ENCODE data around the gene ENO3.

Gene ENO3

DNA sequence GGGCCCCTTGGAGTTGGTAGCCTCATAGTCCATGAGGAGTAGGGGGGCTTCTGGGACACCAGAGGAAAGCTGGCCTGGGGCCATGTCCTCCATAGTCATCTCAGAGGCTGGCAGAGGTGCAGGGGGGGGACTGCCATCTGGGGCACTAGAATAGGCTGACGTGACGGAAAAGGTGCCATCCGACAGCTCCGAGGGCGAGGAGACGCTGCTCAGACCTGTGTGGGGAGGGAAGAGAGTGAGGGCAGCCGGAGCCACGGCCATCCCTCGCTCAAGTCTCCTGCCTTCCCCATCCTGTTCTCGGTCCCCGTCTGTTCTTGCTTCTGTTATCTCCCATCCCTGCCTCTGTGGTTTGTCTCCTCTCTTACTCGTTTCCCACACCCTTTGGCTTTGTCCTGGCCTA lies 21.4 kb downstream of the ENO3 start:
- in situ Hi-C loops (cut with MboI; ENCODE audit: low sequenced_read_pairs), result no loop called here

DNA sequence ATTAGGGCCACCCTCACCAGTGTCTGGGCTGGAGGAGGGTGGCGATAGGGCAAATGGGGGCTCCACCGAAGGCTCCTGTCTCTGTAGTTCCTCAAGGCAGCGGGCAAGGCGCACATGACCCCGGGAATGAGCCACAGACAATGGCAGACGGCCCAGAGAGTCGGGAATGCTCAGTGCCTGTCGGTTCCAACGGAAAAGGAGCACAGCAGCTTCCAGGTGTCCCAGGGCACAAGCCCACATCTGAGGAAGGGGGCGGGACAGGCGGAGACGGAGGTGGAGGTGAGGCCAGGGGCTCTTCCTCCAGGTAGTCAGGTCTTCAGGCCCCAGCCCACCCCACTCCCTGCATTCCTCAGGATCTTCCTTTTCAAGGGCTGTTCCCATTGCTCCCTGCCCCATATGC lies 21.8 kb downstream of the ENO3 start:
- in situ Hi-C loops (cut with MboI; ENCODE audit: low sequenced_read_pairs), result no loop called here

- in situ Hi-C loops (cut with MboI; ENCODE audit: low sequenced_read_pairs), result no loop called here
These were observed 22.6 kb downstream of the ENO3 start for GRCh38 chr17:4973256-4974114.

DNA sequence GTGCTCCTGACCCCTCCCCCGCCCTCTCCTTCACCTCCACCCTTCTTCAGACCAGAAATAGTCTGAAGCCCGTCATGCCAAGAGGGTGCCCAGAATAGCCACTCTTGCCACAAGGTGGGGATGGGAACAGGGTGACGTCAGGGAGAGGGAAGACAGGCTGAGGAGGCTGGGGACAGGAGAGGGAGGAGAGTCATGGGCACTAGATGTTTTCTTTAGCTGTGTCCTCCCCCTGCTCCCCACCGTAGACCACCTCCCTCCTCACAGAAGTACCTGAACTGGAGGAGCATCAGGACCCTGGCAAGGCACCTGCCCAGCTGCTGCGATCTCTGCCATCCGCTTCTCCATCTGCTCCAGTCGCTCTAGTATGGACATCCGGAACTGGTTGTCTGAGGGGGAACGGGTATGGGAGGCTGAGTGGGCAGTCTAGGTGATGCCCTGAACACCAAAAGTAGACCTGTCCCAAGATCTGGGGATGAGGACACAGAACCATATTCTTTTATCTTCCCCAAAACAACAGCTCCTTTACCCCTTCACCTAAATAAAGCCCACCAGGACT lies 23.3 kb downstream of the ENO3 start:
- in situ Hi-C loops (cut with MboI; ENCODE audit: low sequenced_read_pairs), result no loop called here

DNA sequence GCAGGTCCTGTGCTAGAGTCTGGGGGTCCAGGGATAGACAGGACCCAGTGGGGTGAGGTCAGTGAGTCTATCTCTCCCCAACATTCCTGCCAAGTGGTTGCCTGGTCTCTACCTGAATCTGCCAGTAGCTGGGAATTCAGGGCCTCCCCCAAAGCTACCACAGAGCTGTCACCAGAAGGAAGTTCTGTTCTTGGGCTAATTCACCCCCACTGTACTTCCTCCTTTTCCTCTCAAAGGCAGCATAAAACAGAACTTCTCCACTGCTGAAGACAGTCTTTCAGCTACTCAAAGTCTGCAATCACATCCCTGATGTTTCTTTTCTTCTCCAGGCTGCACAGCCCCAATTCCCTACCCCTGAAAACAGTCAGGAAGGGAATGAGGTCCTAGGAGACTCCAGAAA lies 27.8 kb downstream of the ENO3 start:
- in situ Hi-C loops (cut with MboI; ENCODE audit: low sequenced_read_pairs), result no loop called here

GRCh38 chr17:4980644-4981216 lies 29.8 kb downstream of the ENO3 start:
- in situ Hi-C loops (cut with MboI; ENCODE audit: low sequenced_read_pairs), result no loop called here

- in situ Hi-C loops (cut with MboI; ENCODE audit: low sequenced_read_pairs), result no loop called here
These were observed 31.4 kb downstream of the ENO3 start for GRCh38 chr17:4982305-4982704.

GRCh38 chr17:4986403-4986802 lies 35.5 kb downstream of the ENO3 start:
- in situ Hi-C loops (cut with MboI; ENCODE audit: low sequenced_read_pairs), result no loop called here

GRCh38 chr17:4986951-4987766 lies 36.2 kb downstream of the ENO3 start, which contains the start of gene CAMTA2:
TSS of gene CAMTA2 (minus strand) at chr17:4987675. CDS start at chr17:4986222, 1,453 bp downstream.
- in situ Hi-C loops (cut with MboI; ENCODE audit: low sequenced_read_pairs), result no loop called here

- in situ Hi-C loops (cut with MboI; ENCODE audit: low sequenced_read_pairs), result no loop called here
These were observed 37.0 kb downstream of the ENO3 start for GRCh38 chr17:4987767-4988567.

GRCh38 chr17:4994081-4994595 lies 43.2 kb downstream of the ENO3 start:
- in situ Hi-C loops (cut with MboI; ENCODE audit: low sequenced_read_pairs), result no loop called here

GRCh38 chr17:4997302-4998026 lies 46.5 kb downstream of the ENO3 start, which contains the start of the genes INCA1 and KIF1C:
TSS of gene INCA1 (minus strand) at chr17:4997522. CDS start at chr17:4994437, 3,085 bp downstream.
TSS of gene KIF1C (plus strand) at chr17:4997950. CDS start at chr17:5000247, 2,297 bp downstream.
- in situ Hi-C loops (cut with MboI; ENCODE audit: low sequenced_read_pairs), result no loop called here

DNA sequence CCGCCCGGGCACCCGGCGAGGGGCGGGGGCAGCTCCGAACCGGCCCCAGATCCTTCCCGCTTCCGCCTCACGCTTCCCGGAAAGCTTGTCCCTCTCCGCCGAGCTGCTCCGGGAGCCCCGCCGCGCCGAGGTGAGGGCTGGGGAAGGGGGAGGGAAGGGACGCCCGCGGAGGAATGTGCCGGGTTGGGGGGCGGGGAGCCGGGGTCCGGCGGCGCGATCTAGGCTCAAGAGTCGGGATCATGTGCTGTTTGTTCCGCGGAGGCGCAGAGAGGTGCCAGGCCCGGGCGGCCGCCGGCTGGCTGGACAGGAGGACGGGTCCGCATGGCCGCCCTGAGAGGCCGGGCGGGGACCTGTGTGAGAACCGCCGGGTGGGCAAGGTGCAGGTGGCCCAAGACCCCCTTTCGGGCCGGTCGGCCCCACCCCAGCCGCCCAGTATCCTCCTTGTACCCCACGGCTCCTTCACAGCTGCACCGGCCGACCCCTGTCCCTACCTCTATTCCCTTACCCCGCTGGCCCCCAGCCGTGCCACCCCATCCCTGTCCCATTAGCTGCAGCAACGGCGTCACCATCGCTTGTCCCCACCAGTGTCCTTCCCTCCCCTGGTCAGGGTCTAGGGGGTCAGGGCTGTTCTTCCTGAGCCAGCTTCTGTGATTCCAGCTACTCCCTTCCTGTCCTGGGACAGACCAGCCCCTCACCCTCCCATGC lies 47.3 kb downstream of the ENO3 start:
- in situ Hi-C loops (cut with MboI; ENCODE audit: low sequenced_read_pairs), result no loop called here

DNA sequence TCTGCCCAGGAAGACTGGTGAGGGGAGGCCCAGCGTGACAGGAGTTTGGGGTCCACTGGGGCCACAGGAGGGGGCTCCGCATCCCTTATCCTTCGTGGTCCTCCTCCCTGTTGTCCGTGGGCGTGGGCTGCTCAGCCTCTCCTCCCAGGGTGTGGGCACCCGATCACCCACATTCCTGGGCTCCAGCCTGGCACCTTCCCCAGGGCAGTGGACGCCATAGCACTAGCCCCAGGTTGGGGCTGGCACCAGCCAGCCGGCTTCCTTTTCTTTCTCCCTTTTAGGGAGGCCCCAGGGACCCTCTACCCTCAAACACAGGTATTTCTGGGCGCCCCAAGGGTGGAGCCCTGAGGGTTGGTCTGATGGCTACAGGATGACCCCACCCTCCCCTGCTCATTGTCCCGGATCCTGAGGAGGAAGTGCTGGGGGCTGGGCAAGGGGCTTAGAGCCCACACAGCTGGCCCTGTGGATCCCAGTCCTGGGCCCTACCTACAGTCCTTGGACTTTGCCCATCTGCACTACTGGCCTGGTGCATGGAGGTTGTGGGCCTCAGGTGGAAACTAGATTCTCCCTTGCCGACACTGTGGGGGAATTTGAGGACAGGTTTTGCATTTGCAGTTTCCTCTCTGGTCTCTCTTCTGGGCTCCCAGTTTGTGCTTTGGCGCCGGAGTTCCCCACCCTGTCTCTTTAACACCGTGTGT lies 48.0 kb downstream of the ENO3 start:
- in situ Hi-C loops (cut with MboI; ENCODE audit: low sequenced_read_pairs), result no loop called here

- in situ Hi-C loops (cut with MboI; ENCODE audit: low sequenced_read_pairs), result no loop called here
These were observed 48.6 kb downstream of the ENO3 start for GRCh38 chr17:4999430-5000093.

DNA sequence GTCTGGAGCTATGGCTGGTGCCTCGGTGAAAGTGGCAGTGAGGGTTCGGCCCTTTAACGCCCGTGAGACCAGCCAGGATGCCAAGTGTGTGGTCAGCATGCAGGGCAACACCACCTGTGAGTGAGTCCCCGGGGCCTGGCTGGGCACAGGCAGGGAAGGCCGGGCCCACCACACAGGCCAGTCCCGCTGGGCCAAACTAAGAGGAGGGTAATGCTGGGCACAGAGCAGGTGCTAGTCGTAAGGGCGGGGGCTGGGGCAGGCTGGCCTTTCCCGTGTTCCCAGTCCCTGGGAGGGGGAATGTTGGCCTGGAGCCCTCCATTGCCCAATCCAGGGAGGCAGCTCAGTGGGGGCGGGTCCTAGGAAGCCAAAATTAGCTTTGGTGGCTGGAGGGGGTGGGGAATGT lies 49.3 kb downstream of the ENO3 start:
- in situ Hi-C loops (cut with MboI; ENCODE audit: low sequenced_read_pairs), result no loop called here

GRCh38 chr17:5002121-5002788 lies 51.3 kb downstream of the ENO3 start:
- in situ Hi-C loops (cut with MboI; ENCODE audit: low sequenced_read_pairs), result no loop called here
